GM21737 (cell line): ENCODE results near the gene CDH12.
"Not testable (repeated sequence)": the region's sequence is repeated elsewhere in the genome, so short reads cannot be mapped to it uniquely, and the experiment has no call there.

Experiments
- ATAC-seq: cut with Tn5 transposase; IDR thresholded peaks from one replicate; pipeline ENCODE4 v1.9.1; 2021; ENCODE audit warnings: mild to moderate bottlenecking, moderate library complexity; ENCODE audit not compliant: unreplicated experiment

The CDH12 gene

GRCh38 chr5:22774214-22774613 lies 78.9 kb downstream of the CDH12 start:
- ATAC-seq, result not testable (repeated sequence)

- no peak for ATAC-seq
Observed at GRCh38 chr5:22764736-22765135, 88.4 kb downstream of the CDH12 start.

GRCh38 chr5:22757776-22758175 lies 95.4 kb downstream of the CDH12 start:
- no peak for ATAC-seq

GRCh38 chr5:22754155-22754554 lies 99.0 kb downstream of the CDH12 start:
- no peak for ATAC-seq

- no peak for ATAC-seq
Observed at GRCh38 chr5:22751536-22751935, 101.6 kb downstream of the CDH12 start.

- ATAC-seq, result no peak
Observed at GRCh38 chr5:22736443-22737003, 116.6 kb downstream of the CDH12 start.

GRCh38 chr5:22734907-22735306 lies 118.2 kb downstream of the CDH12 start:
- no peak for ATAC-seq

GRCh38 chr5:22728610-22729009 lies 124.5 kb downstream of the CDH12 start:
- no peak for ATAC-seq

- ATAC-seq, result no peak
Observed at GRCh38 chr5:22722491-22722890, 130.7 kb downstream of the CDH12 start.

GRCh38 chr5:22722056-22722455 lies 131.1 kb downstream of the CDH12 start:
- ATAC-seq, result no peak

- no peak for ATAC-seq
Observed at GRCh38 chr5:22719842-22720241, 133.3 kb downstream of the CDH12 start.

- no peak for ATAC-seq
Observed at GRCh38 chr5:22710660-22711059, 142.5 kb downstream of the CDH12 start.

- ATAC-seq, result no peak
Observed at GRCh38 chr5:22709743-22710142, 143.4 kb downstream of the CDH12 start.

GRCh38 chr5:22708770-22709328 lies 144.3 kb downstream of the CDH12 start:
- no peak for ATAC-seq

- ATAC-seq, result no peak
Observed at GRCh38 chr5:22706901-22707300, 146.2 kb downstream of the CDH12 start.

GRCh38 chr5:22699319-22699718 lies 153.8 kb downstream of the CDH12 start:
- ATAC-seq, result no peak

GRCh38 chr5:22693121-22693520 lies 160.0 kb downstream of the CDH12 start:
- ATAC-seq, result no peak

GRCh38 chr5:22683050-22683449 lies 170.1 kb downstream of the CDH12 start:
- no peak for ATAC-seq

- ATAC-seq, result no peak
Observed at GRCh38 chr5:22678886-22679285, 174.3 kb downstream of the CDH12 start.

GRCh38 chr5:22673131-22673530 lies 180.0 kb downstream of the CDH12 start:
- no peak for ATAC-seq

GRCh38 chr5:22669345-22669744 lies 183.8 kb downstream of the CDH12 start:
- no peak for ATAC-seq

- ATAC-seq, result no peak
Observed at GRCh38 chr5:22665801-22666200, 187.3 kb downstream of the CDH12 start.

GRCh38 chr5:22663134-22663533 lies 190.0 kb downstream of the CDH12 start:
- no peak for ATAC-seq
